ENCODE results near the gene NUCB1.
A peak's percentile ranks its signal among the peaks of the same experiment; 100 is the strongest.
"Not testable (repeated sequence)": the region's sequence is repeated elsewhere in the genome, so short reads cannot be mapped to it uniquely, and the experiment has no call there.

Gene NUCB1

DNA sequence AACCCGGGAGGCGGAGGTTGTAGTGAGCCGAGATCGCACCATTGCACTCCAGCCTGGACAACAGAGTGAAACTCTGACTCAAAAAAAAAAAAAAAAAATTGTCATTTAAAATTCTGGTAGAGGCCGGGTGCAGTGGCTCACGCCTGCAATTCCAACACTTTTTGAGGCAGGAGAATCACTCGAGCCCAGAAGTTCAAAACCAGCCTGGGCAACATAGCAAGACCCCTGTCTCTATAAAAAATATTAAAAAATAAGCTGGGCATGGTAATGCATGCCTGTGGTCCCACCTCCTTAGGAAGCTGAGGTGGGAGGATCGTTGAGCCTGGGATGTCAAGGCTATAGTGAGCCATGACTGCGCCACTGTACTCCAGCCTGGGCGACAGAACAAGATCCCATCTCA lies 6.2 kb downstream of the NUCB1 start:
- DNase-seq = no peak

DNA sequence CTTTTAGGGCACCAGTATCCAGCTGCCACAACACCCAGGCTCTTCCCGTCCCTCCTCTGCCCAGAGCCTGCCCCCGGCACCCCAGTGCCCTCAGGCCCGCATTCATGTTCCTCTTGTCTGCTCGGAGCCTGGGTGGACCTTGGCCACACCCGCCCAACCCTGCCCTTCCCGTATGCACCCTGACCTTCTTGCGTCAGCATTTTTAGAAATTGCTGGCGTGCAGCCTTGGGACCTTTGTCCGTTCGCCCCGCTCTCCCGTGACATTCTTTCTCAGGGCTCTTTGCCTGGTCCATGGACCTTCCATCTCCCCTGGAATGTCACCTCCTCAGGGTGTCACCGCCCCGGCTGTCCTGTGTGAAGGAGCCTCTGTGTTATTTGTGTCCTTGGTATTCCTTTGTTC lies 7.6 kb downstream of the NUCB1 start:
- DNase-seq = no peak

DNA sequence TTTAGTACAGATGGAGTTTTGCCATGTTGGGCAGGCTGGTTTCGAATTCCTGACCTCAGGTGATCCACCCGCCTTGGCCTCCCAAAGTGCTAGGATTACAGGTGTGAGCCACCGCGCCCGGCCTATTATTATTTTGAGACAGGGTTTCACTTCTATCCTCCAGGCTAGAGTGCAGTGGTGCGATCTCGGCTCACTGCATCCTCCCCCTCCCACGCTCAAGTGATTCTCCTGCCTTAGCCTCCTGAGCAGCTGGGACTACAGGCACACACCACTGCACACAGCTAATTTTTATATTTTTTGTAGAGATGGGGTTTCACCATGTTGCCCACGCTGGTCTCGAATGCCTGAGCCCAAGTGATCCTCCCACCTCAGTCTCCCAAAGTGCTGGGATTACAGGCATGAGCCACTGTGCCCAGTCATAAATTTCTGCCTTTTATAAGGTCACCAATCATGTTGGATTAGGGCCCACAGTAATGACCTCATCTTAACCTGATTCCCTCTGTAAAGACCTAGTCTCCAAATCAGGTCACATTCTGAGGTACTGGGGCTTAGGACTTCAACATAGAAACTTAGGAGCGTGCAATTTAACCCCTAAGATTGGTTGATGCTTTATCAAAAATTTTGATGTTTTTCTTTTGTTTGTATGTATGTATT lies 9.4 kb downstream of the NUCB1 start:
- DNase-seq = not testable (repeated sequence)

DNA sequence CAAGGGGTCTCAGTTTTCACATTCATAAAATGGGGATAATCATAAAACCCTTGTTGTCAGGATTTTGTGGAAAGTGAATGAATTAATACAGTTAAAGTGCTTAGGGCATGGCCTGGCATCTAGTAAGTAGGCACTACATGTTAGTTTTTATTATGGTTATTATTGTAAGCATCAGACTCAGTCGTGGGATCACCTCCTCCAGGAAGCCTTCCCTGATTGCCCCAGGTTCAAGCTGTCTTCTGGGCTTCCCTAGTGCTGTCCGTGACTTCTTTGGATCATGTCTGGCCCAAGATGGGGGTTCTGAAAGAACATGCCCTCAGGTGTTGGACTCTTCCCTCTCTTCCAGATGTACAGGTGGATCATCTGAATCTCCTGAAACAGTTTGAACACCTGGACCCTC lies 10.7 kb downstream of the NUCB1 start:
- DNase-seq = no peak

DNA sequence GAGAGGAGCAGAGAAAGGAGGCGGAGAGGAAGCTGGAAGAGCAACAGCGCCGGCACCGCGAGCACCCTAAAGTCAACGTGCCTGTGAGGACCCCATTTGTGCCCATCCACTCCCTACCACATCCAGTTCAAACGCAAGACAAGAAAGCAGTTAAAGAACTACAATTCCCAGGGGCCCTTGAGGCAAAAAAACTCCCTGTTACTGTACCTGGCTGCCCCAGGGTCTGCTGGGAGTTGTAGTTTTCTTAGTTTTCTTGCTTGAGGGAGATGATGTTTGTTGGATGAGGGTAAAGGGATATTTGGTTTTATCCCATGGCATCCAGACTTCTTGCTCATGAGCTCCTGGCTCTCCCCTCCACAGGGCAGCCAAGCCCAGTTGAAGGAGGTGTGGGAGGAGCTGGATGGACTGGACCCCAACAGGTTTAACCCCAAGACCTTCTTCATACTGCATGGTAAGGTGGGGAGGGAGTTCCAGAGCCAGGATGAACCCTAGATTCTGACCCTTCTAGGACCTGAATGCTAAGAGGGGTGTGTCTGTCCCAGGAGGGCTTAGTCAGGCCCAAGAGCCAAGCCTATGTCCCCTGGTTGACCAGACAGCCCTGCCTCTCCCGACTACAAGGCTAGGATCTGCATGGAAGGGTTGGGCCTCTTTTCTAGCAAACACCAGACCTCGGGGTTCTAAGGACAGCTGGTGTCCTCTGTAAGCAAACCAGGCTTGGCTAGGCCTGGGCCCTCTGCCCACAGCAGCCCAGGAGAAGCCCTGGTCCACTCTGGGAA lies 13.2 kb downstream of the NUCB1 start:
- no peak for DNase-seq

DNA sequence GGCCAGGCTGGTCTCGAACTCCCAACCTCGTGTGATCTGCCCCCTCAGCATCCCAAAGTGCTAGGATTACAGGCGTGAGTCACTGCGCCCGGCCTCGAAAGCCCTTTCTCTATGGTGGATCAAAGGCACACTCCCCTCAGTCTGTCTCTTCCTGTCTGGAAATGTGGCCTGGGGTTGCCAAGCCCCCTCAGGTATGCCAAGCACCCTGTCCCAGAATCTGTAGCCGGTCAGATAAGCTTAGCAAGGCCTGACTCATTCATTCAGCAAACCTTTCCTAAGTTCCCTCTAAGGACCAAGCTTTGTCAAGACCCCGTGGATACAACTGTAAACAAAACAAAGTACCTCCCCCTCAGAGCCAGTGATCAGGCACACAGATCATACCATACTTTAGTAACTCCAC lies 14.1 kb downstream of the NUCB1 start:
- no peak for DNase-seq

DNA sequence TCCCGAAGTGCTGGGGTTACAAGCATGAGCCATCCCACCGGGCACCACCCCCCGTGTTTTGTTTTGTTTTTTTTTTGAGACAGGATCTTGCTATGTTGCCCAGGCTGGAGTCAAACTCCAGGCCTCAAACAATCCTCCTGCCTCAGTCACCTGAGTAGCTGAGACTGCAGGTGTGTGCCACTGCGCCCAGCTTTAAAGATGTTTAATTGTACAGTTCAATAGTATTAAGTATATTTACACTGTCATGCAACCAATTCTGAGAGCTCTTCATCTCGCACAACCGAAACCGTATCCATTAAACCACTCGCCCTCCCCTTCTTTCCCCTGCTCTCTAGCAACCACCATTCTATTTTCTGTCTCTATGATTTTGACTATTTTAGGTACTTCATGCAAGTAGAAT lies 15.6 kb downstream of the NUCB1 start:
- no peak for DNase-seq

DNA sequence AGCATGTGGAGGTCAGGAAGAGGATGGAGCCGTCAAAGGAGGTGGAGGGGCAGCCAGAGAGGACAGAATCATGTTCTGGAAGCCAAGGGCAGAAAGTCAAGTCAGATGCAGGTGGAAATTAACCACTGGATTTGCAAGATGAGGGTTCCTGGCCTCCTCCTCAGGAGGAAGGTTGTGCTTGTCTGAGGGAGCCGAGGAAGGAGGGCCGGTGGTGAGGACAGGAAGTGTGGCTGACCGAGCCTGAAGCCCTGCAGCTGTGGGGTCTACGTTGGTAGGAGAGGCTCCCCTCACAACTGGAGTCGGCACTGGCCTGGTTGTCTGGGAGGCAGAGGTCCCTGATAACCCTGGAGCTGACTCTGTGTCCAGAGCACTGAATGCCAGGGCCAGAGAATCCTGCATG lies 18.0 kb downstream of the NUCB1 start:
- DNase-seq = no peak

DNA sequence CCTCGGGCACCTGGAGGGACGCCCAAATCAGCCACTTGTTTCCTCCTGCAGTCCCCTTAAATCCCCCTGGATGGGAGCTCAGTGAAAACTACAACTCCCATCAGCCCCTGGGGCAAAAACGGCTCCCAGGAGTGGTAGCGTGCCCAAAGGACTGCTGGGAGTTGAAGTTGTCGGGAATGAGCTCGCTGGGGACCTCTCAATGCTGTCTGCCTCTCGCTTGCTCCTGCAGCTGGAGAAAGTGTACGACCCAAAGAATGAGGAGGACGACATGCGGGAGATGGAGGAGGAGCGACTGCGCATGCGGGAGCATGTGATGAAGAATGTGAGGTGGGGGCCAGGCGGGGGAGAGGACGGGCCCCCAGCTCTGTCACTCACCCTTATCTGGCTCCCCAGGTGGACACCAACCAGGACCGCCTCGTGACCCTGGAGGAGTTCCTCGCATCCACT lies 18.7 kb downstream of the NUCB1 start:
- DNase-seq = no peak

DNA sequence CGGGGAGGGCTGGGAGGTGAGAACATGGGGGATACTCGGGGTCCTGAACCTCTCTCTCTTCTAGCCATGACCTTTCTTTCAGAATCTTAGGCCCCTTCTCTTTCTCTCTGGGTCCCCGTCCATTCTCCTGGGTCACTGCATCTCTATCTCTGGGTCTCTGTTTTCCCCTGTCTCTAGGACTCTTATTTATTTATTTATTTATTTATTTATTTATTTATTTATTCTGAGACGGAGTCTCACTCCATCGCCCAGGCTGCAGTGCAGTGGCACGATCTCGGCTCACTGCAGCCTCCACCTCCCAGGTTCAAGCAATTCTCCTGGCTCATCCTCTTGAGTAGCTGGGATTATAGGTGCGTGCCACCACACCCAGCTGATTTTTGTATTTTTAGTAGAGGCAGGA lies 19.2 kb downstream of the NUCB1 start:
- DNase-seq = not testable (repeated sequence)

DNA sequence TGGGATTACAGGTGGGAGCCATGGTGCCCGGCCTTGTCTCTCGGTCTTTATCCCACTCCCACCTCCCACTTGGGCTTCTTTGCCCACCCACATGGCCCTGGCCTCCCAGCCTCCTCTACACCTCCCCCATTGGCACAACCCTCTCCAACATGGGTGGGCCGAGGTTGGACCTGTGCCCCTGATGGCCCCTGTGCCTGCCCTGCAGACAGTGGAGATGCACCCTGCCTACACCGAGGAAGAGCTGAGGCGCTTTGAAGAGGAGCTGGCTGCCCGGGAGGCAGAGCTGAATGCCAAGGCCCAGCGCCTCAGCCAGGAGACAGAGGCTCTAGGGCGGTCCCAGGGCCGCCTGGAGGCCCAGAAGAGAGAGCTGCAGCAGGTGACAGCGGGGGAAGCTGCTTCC lies 20.8 kb downstream of the NUCB1 start:
- no peak for DNase-seq

DNA sequence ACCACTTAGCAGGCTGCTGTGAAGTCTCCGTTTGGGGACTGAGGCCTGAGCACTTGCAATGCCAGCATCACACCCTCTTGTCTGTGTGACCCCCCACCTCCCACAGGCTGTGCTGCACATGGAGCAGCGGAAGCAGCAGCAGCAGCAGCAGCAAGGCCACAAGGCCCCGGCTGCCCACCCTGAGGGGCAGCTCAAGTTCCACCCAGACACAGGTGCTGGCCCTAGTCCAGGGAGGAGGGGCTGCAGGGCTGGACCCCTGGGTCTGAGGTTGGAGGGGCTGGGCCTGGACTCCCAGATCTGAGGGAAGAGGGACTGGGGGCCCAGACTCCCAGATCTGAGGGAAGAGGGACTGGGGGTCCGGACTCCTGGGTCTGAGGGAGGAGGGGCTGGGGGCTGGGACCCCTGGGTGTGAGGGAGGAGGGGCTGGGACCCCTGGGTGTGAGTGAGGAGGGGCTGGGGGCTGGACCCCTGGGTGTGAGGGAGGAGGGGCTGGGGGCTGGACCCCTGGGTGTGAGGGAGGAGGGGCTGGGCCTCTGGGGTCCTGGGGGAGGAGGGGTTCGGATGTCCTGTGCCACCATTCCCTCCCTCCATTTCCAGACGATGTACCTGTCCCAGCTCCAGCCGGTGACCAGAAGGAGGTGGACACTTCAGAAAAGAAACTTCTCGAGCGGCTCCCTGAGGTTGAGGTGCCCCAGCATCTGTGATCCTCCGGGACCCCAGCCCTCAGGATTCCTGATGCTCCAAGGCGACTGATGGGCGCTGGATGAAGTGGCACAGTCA lies 21.8 kb downstream of the NUCB1 start:
- DNase-seq = no peak

DNA sequence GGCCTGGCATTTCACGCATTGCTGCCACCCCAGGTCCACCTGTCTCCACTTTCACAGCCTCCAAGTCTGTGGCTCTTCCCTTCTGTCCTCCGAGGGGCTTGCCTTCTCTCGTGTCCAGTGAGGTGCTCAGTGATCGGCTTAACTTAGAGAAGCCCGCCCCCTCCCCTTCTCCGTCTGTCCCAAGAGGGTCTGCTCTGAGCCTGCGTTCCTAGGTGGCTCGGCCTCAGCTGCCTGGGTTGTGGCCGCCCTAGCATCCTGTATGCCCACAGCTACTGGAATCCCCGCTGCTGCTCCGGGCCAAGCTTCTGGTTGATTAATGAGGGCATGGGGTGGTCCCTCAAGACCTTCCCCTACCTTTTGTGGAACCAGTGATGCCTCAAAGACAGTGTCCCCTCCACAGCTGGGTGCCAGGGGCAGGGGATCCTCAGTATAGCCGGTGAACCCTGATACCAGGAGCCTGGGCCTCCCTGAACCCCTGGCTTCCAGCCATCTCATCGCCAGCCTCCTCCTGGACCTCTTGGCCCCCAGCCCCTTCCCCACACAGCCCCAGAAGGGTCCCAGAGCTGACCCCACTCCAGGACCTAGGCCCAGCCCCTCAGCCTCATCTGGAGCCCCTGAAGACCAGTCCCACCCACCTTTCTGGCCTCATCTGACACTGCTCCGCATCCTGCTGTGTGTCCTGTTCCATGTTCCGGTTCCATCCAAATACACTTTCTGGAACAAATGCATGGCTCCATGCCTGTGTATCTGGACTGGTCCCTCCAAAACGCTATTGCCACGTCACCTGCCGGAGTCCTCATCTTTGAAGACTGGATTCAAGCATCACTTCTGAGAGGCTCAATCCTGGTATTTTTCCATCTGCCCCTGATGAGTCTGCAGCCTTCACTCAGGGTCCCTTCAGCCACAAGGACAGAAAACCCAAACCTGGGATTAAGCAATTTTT lies 22.7 kb downstream of the NUCB1 start:
- no peak for DNase-seq

DNA sequence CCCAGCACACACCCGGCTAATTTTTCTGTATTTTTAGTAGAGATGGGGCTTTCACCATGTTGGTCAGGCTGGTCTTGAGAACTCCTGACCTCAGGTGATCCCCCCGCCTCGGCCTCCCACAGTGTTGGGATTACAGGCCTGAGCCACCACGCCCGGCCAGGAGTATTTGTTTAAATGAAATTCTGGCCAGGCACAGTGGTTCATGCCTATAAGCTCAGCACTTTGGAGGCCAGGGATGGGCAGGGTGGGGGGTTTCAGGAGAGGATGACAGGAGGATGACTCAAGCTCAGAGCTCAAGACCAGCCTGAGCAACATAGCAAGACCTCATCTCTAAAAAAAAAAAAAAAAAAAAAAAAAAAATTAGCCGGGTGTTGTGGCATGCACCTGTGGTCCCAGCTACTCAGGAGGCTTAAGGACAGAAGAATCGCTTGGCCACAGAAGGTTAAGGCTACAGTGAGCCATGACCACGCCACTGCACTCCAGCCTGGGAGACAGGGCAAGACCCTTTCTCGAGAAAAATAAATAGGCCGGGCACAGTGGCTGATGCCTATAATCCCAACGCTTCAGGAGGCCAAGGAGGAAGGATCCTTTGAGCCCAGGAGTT lies 25.2 kb downstream of the NUCB1 start:
- no peak for DNase-seq

DNA sequence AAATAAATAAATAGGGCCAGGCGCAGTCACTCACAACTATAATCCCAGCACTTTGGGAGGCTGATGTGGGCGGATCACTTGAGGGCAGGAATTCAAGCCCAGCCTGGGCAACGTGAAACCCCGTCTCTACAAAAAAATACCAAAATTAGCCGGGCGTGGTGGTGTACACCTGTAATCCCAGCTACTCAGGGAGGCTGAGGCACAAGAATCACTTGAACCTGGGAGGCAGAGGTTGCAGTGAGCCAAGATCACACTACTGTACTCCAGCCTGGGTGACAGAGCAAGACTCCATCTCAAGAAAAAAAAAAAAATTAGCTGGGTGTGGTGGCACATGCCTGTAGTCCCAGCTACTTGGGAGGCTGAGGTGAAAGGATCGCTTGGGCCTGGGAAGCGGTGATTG lies 25.8 kb downstream of the NUCB1 start:
- not testable (repeated sequence) for DNase-seq

DNA sequence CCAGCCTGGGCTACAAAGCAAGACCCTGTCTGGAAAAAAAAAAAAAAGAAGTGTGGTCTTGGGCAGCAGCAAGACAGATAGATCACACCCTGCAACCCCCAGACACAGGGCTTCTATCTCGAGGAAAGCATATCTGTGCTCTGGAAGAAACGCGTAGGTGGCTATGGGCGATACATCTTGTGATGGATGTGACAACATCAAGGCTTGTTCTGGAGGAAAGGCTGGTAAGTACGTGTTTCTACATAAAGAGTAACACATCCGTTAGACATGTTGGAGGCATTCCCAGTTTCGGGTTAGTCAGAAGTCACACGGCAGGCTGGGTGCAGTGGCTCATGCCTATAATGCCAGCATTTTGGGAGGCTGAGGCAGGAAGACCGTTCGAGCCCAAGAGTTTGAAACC lies 26.8 kb downstream of the NUCB1 start:
- DNase-seq = no peak

DNA sequence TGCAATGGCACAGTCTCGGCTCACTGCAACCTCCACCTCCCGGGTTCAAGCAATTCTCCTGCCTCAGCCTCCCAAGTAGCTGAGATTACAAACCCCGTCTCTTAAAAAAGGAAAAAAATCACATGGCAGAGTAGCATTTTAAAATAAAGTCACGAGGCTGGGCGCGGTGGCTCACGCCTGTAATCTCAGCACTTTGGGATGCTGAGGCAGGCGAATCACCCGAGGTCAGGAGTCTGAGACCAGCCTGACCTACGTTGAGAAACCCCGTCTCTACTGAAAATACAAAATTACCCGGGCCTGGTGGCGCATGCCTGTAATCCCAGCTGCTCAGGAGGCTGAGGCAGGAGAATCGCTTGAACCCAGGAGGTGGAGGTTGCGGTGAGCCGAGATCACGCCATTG lies 27.6 kb downstream of the NUCB1 start:
- DNase-seq = not testable (repeated sequence)

DNA sequence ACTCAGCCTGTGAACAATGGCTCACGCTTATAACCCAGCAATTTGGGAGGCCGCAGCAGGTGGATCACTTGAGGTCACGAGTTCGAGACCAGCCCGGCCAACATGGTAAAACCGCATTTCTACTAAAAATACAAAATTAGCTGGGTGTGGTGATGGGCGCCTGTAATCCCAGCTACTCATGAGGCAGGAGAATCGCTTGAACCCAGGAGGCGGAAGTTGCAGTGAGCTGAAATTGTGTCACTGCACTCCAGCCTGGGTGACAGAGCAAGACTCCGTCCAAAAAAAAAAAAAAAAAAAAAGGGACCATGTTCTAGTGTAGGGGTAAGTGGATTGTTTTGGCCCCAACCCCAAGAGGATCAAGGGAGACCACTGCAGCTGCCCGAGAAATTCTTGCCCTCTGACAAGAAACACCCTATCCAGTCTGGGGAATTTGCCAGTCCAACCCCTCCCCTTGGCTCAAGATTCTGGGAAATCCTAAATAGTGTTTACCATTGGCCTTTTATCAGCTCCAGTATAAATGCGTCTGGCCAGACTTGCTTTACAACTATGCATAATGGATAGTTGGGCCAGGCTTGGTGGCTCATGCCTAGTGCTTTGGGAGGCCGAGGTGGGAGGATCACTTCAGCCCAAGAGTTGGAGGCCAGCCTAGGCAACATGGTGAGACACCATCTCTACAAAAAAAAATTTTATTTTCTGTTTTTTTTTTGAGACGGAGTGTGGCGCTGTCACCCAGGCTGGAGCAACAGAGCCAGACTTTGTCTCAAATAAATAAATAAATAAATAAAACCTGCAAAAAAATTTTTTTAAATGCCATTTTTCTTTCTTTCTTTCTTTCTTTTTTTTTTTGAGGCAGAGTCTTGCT lies 28.3 kb downstream of the NUCB1 start:
- no peak for DNase-seq

DNA sequence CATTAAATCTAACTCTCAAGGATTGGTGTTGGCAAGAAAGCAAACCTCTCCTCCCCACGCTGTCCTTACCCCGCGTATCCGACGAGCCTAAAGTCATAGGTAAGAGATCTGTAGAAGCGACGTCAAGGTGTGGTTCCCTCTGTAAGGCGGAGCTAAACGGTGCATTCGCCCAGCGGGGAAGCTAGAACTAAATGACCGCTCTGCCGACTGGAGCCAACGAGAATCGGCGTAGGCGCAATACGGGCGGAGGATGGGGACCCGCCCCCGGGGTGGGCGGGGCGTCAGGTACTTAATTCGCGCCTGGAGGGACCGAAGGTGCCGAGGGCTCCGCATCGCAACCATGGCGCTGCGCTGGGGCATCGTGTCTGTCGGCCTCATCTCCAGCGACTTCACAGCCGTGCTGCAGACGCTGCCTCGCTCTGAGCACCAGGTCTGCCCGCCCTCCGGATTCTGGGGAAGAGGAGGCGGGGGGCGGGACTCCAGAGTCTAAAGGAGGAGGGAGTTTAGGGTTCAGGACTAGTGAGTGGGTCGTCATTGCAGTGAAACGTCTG lies 33.3 kb downstream of the NUCB1 start, which contains the start of gene DHDH:
TSS of gene DHDH (plus strand) at position 318 of the 551 bp plus-strand sequence. CDS start at position 341, 23 bp downstream.
- DNase-seq = peak in 1 of 2 experiments; percentile 66

DNA sequence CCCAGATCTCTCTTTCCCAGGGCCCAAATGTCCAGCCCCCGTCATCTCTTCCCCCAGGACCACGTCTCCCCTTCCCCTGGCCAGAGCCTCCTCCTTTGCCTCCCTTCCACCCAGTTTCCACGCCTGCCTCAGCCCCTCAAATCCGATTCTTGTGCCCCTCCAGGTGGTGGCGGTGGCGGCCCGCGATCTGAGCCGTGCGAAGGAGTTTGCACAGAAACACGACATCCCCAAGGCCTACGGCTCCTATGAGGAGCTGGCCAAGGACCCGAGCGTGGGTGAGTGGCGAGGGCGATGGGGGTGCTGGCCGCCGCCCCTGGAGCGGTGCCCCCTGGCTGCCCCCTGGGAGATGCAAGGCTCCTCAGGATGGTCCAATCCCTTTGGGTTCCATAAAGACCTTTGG lies 34.7 kb downstream of the NUCB1 start:
- no peak for DNase-seq

DNA sequence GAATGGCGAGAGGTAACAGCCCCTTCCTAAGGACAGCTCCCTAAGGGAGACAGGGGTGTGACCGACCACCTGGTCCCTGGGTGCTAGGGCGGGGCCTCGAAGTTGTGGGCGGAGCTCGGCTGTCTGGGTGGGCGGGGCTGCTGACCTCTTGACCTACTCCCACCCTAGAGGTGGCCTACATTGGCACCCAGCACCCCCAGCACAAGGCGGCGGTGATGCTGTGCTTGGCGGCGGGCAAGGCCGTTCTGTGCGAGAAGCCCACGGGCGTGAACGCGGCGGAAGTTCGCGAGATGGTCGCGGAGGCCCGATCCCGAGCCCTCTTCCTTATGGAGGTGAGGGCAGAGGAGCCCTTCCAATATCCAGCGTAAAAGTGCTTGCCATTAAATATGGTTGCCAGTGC lies 35.8 kb downstream of the NUCB1 start:
- DNase-seq = no peak

Measured in cerebellar nuclear complex (tissue), 1 donor.